Neuronal stem cell (in vitro differentiated cells): ENCODE measurements around the gene SYNDIG1.

Source experiments
- DNase-seq: peaks from one replicate; pipeline ENCODE4 v3.0.0-alpha.2; 2013; ENCODE audit warnings: low spot score
- H2AFZ ChIP-seq: one replicate; pipeline ENCODE4 v1.6.1; 2013; ENCODE audit warnings: mild to moderate bottlenecking, low read length, inconsistent platforms
- H2AK5ac ChIP-seq: 2 replicates; pipeline ENCODE4 v1.6.1; 2013; ENCODE audit warnings: low read depth, mild to moderate bottlenecking, inconsistent platforms, low read length, moderate library complexity, mixed read lengths
- H2BK120ac ChIP-seq: 2 replicates; pipeline ENCODE4 v1.6.1; 2013; ENCODE audit warnings: low read depth, mild to moderate bottlenecking, inconsistent platforms, low read length, moderate library complexity, mixed read lengths
- H2BK12ac ChIP-seq: one replicate; pipeline ENCODE4 v1.6.1; 2013; ENCODE audit warnings: low read length, inconsistent platforms
- H2BK15ac ChIP-seq: 2 replicates; pipeline ENCODE4 v1.6.1; 2013; ENCODE audit warnings: mild to moderate bottlenecking, low read length, inconsistent platforms, mixed read lengths
- H2BK5ac ChIP-seq: one replicate; pipeline ENCODE4 v1.6.1; 2013; ENCODE audit warnings: inconsistent platforms, mild to moderate bottlenecking, low read length, moderate library complexity
- H3K14ac ChIP-seq: one replicate; pipeline ENCODE4 v1.6.1; 2013; ENCODE audit warnings: low read length, inconsistent platforms
- H3K18ac ChIP-seq: 2 replicates; pipeline ENCODE4 v1.6.1; 2013; ENCODE audit warnings: low read length, inconsistent platforms
- H3K23ac ChIP-seq: 2 replicates; pipeline ENCODE4 v1.6.1; 2013; ENCODE audit warnings: low read depth, mild to moderate bottlenecking, mixed read lengths, low read length, inconsistent platforms; ENCODE audit not compliant: poor library complexity
- H3K27ac ChIP-seq: replicated peaks from 3 replicates; pipeline ENCODE4 v1.5.1; 2013; ENCODE audit warnings: low read length, inconsistent platforms
- H3K27me3 ChIP-seq, 3 experiments: 2 replicates each; pipeline ENCODE4 v1.6.1; 2013; ENCODE audit warnings: low read length in 3 of 3, mild to moderate bottlenecking in 2 of 3, inconsistent platforms in 1 of 3, low read depth in 1 of 3, mixed read lengths in 1 of 3, moderate library complexity in 1 of 3; ENCODE audit not compliant: control insufficient read depth in 3 of 3, insufficient read depth in 3 of 3
- H3K36me3 ChIP-seq, 2 donors: replicated peaks in 1 of 2; 2 replicates each; pipeline ENCODE4 v1.6.1; 2013; ENCODE audit warnings: low read length in 2 of 2; ENCODE audit not compliant: control insufficient read depth in 2 of 2, insufficient read depth in 2 of 2
- H3K4ac ChIP-seq: 2 replicates; pipeline ENCODE4 v1.6.1; 2013; ENCODE audit warnings: inconsistent platforms, mild to moderate bottlenecking, low read length, moderate library complexity
- H3K4me1 ChIP-seq, 2 donors: 1 replicate in 1 of 2; 2 replicates in 1 of 2; pipeline ENCODE4 v1.6.1; 2013; ENCODE audit warnings: low read length in 2 of 2, low read depth in 1 of 2; ENCODE audit not compliant: control insufficient read depth in 2 of 2, insufficient read depth in 1 of 2
- H3K4me2 ChIP-seq: one replicate; pipeline ENCODE4 v1.6.1; 2013; ENCODE audit warnings: mild to moderate bottlenecking, low read length, inconsistent platforms; ENCODE audit not compliant: insufficient read depth, poor library complexity, severe bottlenecking
- H3K4me3 ChIP-seq, 2 donors: 2 replicates each; pipeline ENCODE4 v1.5.1; 2013; ENCODE audit warnings: low read length in 2 of 2, mild to moderate bottlenecking in 2 of 2, inconsistent platforms in 1 of 2, moderate library complexity in 1 of 2
- H3K79me1 ChIP-seq: one replicate; pipeline ENCODE4 v1.6.1; 2013; ENCODE audit warnings: low read depth, mild to moderate bottlenecking, inconsistent platforms, low read length, moderate library complexity
- H3K9ac ChIP-seq: one replicate; pipeline ENCODE4 v1.6.1; 2013; ENCODE audit warnings: mild to moderate bottlenecking, low read depth, low read length, inconsistent platforms; ENCODE audit not compliant: poor library complexity
- H3K9me3 ChIP-seq, 2 donors: replicated peaks in 1 of 2; 2 replicates each; pipeline versions ENCODE3 to v1.6.1; 2013; ENCODE audit warnings: low read length in 2 of 2, mild to moderate bottlenecking in 2 of 2, inconsistent platforms in 1 of 2, low read depth in 1 of 2, mixed read lengths in 1 of 2, moderate library complexity in 1 of 2; ENCODE audit not compliant: control insufficient read depth in 2 of 2, insufficient read depth in 1 of 2
- H4K8ac ChIP-seq: one replicate; pipeline ENCODE4 v1.6.1; 2013; ENCODE audit warnings: low read depth, mild to moderate bottlenecking, inconsistent platforms, low read length, moderate library complexity
- H4K91ac ChIP-seq: one replicate; pipeline ENCODE4 v1.6.1; 2013; ENCODE audit warnings: low read length, low read depth, mild to moderate bottlenecking, inconsistent platforms; ENCODE audit not compliant: poor library complexity
- WGBS, 2 donors: extraction: QIAGEN DNeasy Blood & Tissue Kit; methylation state at CpG; one replicate each; pipeline ENCODE4 v1.1.7; 2013; ENCODE audit warnings: missing lambda C conversion rate in 2 of 2, mixed read lengths in 1 of 2; ENCODE audit not compliant: insufficient read length in 2 of 2, insufficient replicate concordance in 1 of 2; ENCODE audit errors: extremely low coverage in 2 of 2; 5-methylcytosine and 5-hydroxymethylcytosine counted together

Gene SYNDIG1

GRCh38 chr20:24608926-24609667 is 139.7 kb downstream of the SYNDIG1 start:
- Histone ChIP-seq H3K18ac (no peak overlapping the region), H3K14ac (no peak overlapping the region), H3K4me1 (peaks cover 0 to 5% of the 10 kb centered on the region in 2 donors), H3K9me3 (no peaks in the 10 kb centered on the region), H2BK120ac (no peak overlapping the region), H3K36me3 (no peaks in the 10 kb centered on the region), H2AFZ (no peak overlapping the region), H3K79me1 (no peaks in the 10 kb centered on the region), H2BK12ac (no peak overlapping the region), H2BK5ac (no peak overlapping the region), H3K4me2 (no peak overlapping the region), H3K23ac (no peak overlapping the region), H3K27ac (no peak overlapping the region), H3K9ac (no peak overlapping the region), H4K91ac (no peak overlapping the region), H3K4ac (no peak overlapping the region), H3K4me3 (no peak overlapping the region), H2BK15ac (no peak overlapping the region), H3K27me3 (no peaks in the 10 kb centered on the region), H2AK5ac (no peak overlapping the region), H4K8ac (no peak overlapping the region)
- no CpG with 5 or more reads among the region's 9 CpGs for WGBS, 2 donors
- DNase-seq: no peak

GRCh38 chr20:24609757-24610156 is 140.3 kb downstream of the SYNDIG1 start:
- H3K4me1 ChIP-seq: peaks cover 0 to 5% of the 10 kb centered on the region in 2 donors
- H3K79me1 ChIP-seq: no peaks in the 10 kb centered on the region
- H2AK5ac ChIP-seq: no peak overlapping the region
- no peak overlapping the region for H3K9ac ChIP-seq
- H3K23ac ChIP-seq: no peak overlapping the region
- no peak overlapping the region for H2BK15ac ChIP-seq
- H4K8ac ChIP-seq: no peak overlapping the region
- no peak overlapping the region for H4K91ac ChIP-seq
- H3K4me3 ChIP-seq: no peak overlapping the region
- H3K36me3 ChIP-seq: no peaks in the 10 kb centered on the region
- no peak overlapping the region for H3K27ac ChIP-seq
- no peak overlapping the region for H3K4me2 ChIP-seq
- no peak overlapping the region for H2BK5ac ChIP-seq
- no peak overlapping the region for H3K18ac ChIP-seq
- H2BK120ac ChIP-seq: no peak overlapping the region
- no peak for DNase-seq
- no CpG with 5 or more reads among the region's 2 CpGs for WGBS, 2 donors
- no peak overlapping the region for H3K4ac ChIP-seq
- no peak overlapping the region for H3K14ac ChIP-seq
- H3K9me3 ChIP-seq: no peaks in the 10 kb centered on the region
- H2BK12ac ChIP-seq: no peak overlapping the region
- H2AFZ ChIP-seq: no peak overlapping the region
- no peaks in the 10 kb centered on the region for H3K27me3 ChIP-seq

GRCh38 chr20:24610341-24611115 is 141.1 kb downstream of the SYNDIG1 start:
- no peak overlapping the region for H3K18ac ChIP-seq
- H3K4me3 ChIP-seq: no peak overlapping the region
- no peak overlapping the region for H2BK120ac ChIP-seq
- no CpG with 5 or more reads among the region's 16 CpGs for WGBS, 2 donors
- H2BK15ac ChIP-seq: no peak overlapping the region
- no peak overlapping the region for H4K91ac ChIP-seq
- H3K36me3 ChIP-seq: no peaks in the 10 kb centered on the region
- H3K79me1 ChIP-seq: no peaks in the 10 kb centered on the region
- no peak overlapping the region for H2AFZ ChIP-seq
- H3K9ac ChIP-seq: no peak overlapping the region
- H3K9me3 ChIP-seq: no peaks in the 10 kb centered on the region
- no peak overlapping the region for H3K4ac ChIP-seq
- H3K23ac ChIP-seq: no peak overlapping the region
- no peak for DNase-seq
- H3K14ac ChIP-seq: no peak overlapping the region
- no peak overlapping the region for H3K27ac ChIP-seq
- H3K4me2 ChIP-seq: no peak overlapping the region
- H3K27me3 ChIP-seq: no peaks in the 10 kb centered on the region
- no peak overlapping the region for H2BK5ac ChIP-seq
- no peak overlapping the region for H4K8ac ChIP-seq
- H2BK12ac ChIP-seq: no peak overlapping the region
- no peak overlapping the region for H2AK5ac ChIP-seq
- peaks cover 0 to 8% of the 10 kb centered on the region in 2 donors for H3K4me1 ChIP-seq

DNA sequence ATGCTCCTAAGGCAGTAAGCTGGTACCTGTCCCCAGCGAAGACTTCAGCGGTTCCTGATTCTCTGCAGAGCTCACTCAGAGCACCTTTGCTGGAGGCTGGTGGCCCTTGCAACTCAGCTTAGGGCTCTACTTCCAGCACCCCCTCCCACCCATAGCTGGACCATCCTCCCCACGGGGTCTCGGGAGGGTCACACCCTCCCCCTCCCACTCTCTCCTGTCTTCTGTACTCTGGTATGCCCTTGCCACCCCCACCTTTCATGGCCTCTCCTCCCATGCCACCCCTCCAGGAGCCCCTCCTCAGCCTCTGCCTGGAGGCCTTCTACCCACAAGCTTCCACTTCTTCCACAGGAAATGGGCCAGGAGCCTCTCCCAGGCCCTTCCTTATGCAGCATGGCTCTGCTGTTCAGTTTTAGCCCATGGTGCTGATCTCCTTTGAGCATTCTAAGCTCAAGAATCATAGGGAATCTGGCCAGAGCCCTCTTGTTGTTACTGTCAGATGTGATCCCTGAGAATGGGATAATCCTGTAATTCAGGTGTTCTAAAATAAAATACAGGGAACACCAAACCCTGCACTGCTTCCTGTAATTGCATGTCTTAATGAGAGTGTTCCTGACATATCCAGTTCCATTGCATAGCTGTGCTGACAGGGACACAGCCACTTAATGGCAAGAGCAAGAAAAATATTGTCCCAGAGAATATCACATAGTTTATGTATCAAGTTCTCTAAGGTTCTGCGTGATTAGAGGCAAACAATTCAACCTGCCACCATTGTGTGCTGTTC is 142.1 kb downstream of the SYNDIG1 start:
- Histone ChIP-seq H2AK5ac (no peak overlapping the region), H3K9ac (no peak overlapping the region), H2AFZ (no peak overlapping the region), H3K27ac (no peak overlapping the region), H3K27me3 (no peaks in the 10 kb centered on the region), H2BK5ac (no peak overlapping the region), H4K8ac (no peak overlapping the region), H3K14ac (no peak overlapping the region), H3K4ac (no peak overlapping the region), H2BK12ac (no peak overlapping the region), H3K36me3 (no peaks in the 10 kb centered on the region), H3K79me1 (no peaks in the 10 kb centered on the region), H3K18ac (no peak overlapping the region), H2BK15ac (no peak overlapping the region), H3K4me2 (no peak overlapping the region), H3K4me3 (no peak overlapping the region), H3K23ac (no peak overlapping the region), H3K9me3 (no peaks in the 10 kb centered on the region), H3K4me1 (peaks cover 0 to 8% of the 10 kb centered on the region in 2 donors), H4K91ac (no peak overlapping the region), H2BK120ac (no peak overlapping the region)
- no CpG with 5 or more reads among the region's 5 CpGs for WGBS, 2 donors
- no peak for DNase-seq
